GM19463 (cell line): ENCODE data around the gene COL5A1.

ENCODE experiments used
- ATAC-seq: cut with Tn5 transposase; IDR thresholded peaks from one replicate; pipeline ENCODE4 v1.9.1; 2021; ENCODE audit warnings: mild to moderate bottlenecking, moderate library complexity; ENCODE audit not compliant: unreplicated experiment

The COL5A1 gene

GRCh38 chr9:134625361-134626068, 16.1 kb upstream of the COL5A1 start:
- no peak for ATAC-seq

- ATAC-seq = no peak
These were observed 15.6 kb upstream of the COL5A1 start for GRCh38 chr9:134626069-134626423.

- no peak for ATAC-seq
These were observed 14.8 kb upstream of the COL5A1 start for GRCh38 chr9:134626571-134627416.

GRCh38 chr9:134627417-134628353, 13.9 kb upstream of the COL5A1 start:
- no peak for ATAC-seq

- ATAC-seq = no peak
These were observed 13.3 kb upstream of the COL5A1 start for GRCh38 chr9:134628354-134628736.

GRCh38 chr9:134629061-134629585, 12.5 kb upstream of the COL5A1 start:
- no peak for ATAC-seq

- ATAC-seq = no peak
These were observed 11.8 kb upstream of the COL5A1 start for GRCh38 chr9:134629586-134630392.

GRCh38 chr9:134630393-134630790, 11.2 kb upstream of the COL5A1 start:
- no peak for ATAC-seq

GRCh38 chr9:134630861-134631260, 10.7 kb upstream of the COL5A1 start:
- no peak for ATAC-seq

- no peak for ATAC-seq
These were observed 9.7 kb upstream of the COL5A1 start for GRCh38 chr9:134631881-134632280.

- ATAC-seq = no peak
These were observed 9.3 kb upstream of the COL5A1 start for GRCh38 chr9:134632329-134632728.

GRCh38 chr9:134633362-134634142, 8.1 kb upstream of the COL5A1 start:
- no peak for ATAC-seq

- no peak for ATAC-seq
These were observed 7.4 kb upstream of the COL5A1 start for GRCh38 chr9:134634176-134634575.

GRCh38 chr9:134634667-134635230, 6.9 kb upstream of the COL5A1 start:
- ATAC-seq = no peak

GRCh38 chr9:134635351-134636148, 6.1 kb upstream of the COL5A1 start:
- ATAC-seq = no peak

GRCh38 chr9:134636149-134636507, 5.5 kb upstream of the COL5A1 start:
- ATAC-seq = no peak

- no peak for ATAC-seq
These were observed 4.4 kb upstream of the COL5A1 start for GRCh38 chr9:134637241-134637640.
